ENCODE results near the gene ACOXL. TPM values are rescaled to one million over a fixed set of nuclear protein-coding genes. Genes with fewer than 3 reads are reported as not detected.

ACOXL gene
- total and polyA plus RNA-seq, 9 of the 15 experiments (the other 6 are each of a cell fraction or from before 2014, with no cell fraction given) = 0.31 to 0.56 TPM; not detected in 7

DNA sequence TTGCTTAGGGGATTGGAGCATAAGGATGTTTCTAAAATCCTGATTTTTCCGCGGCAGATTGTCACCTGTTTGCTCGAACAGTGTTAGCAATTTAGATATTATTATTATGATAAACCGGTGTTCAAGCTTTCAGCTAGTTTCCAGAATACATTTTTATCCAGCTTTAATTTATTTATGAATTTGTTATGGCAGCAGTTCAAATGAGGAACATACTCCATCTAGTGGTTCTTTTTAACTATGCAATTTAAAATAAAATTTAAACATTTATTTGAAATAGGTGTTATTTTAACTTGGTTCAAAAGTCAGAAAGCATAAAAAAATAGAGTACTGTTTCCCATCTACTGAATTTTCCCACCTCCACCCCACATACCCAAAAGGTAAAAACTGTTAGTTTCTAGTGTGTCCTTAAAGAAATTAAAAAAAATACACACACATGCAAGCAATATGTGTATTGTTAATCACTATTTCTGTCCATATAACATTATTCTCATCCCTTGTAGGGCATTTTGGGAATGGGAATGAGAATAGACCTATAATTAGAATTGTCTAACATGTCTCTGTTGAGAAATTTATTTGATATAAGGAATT, 23.2 kb downstream of the ACOXL start:
- DNase-seq (ENCODE audit: extremely low read depth in 1 of 4, low spot score in 3 of 4) (peak in 1 of 4 experiments; percentile 37), ATAC-seq (no peak), FAIRE-seq (no peak)
- 0% methylated on average over 4 of the region's 4 CpGs for WGBS (ENCODE audit: insufficient coverage, low coverage, missing lambda C conversion rate)
- Histone ChIP-seq H3K4me2 (ENCODE audit: insufficient read depth, low read length) (no peak overlapping the region), H3K79me2 (ENCODE audit: control insufficient read depth, insufficient read depth, low read length) (no peaks in the 10 kb centered on the region), H3K9me1 (ENCODE audit: control insufficient read depth, insufficient read depth, low read length) (no peaks in the 10 kb centered on the region), H3K4me3 (no peak overlapping the region), H3K4me1 (replicated peaks in 1 of 2; ENCODE audit: control insufficient read depth in 2 of 2, insufficient read depth in 2 of 2, low read length in 2 of 2) (no peaks in the 10 kb centered on the region; a peak in 1 of 5 replicates), H3K9me3 (replicated peaks; ENCODE audit: control insufficient read depth, insufficient read depth, low read depth, low read length) (peaks cover 4% of the 10 kb centered on the region; the same call in 1 of the 2 replicates), H4K20me1 (replicated peaks; ENCODE audit: control insufficient read depth, insufficient read depth, low read length) (no peaks in the 10 kb centered on the region), H3K27ac (ENCODE audit: extremely low read depth, low read depth, low read length) (no peak overlapping the region), H2AFZ (ENCODE audit: low read depth, low read length) (0 out of 2 replicates have a peak overlapping the region, but pooled peaks have one; percentile 61), H3K27me3 (ENCODE audit: control insufficient read depth in 2 of 2, insufficient read depth in 2 of 2, low read length in 2 of 2) (peaks cover 0 to 2% of the 10 kb centered on the region in 2 experiments; a peak in 2 of 5 replicates), H3K36me3 (ENCODE audit: control insufficient read depth, insufficient read depth, low read length) (no peaks in the 10 kb centered on the region), H3K9ac (ENCODE audit: insufficient read depth in 1 of 2, low read depth in 2 of 2, low read length in 2 of 2) (no peak overlapping the region)
- CTCF ChIA-PET (ENCODE audit: low intra/inter-chr PET ratio) = interaction anchor here (1.1 kb wide), 1 partner anchor 98 kb away, joined by 3 read pairs; no protein-coding TSS in a partner anchor
- BruUV-seq (replicated peaks) = no TSS peak
- POLR2A ChIA-PET = interaction anchor here (0.8 kb wide), 2 partner anchors 76 to 78 kb away, joined by 4 read pairs; partner anchors contain the start of gene BUB1
- in situ Hi-C loops (cut with MboI) = loop anchor here (25.0 kb wide), 1 partner anchor 968 kb away; the partner anchor contains the start of gene RGPD5
- intact Hi-C loops (cut with micrococcal nuclease) = loop anchor here (5.0 kb wide), 1 partner anchor 78 kb away; the partner anchor contains the start of gene BUB1
- TF ChIP-seq, protein P1, sequence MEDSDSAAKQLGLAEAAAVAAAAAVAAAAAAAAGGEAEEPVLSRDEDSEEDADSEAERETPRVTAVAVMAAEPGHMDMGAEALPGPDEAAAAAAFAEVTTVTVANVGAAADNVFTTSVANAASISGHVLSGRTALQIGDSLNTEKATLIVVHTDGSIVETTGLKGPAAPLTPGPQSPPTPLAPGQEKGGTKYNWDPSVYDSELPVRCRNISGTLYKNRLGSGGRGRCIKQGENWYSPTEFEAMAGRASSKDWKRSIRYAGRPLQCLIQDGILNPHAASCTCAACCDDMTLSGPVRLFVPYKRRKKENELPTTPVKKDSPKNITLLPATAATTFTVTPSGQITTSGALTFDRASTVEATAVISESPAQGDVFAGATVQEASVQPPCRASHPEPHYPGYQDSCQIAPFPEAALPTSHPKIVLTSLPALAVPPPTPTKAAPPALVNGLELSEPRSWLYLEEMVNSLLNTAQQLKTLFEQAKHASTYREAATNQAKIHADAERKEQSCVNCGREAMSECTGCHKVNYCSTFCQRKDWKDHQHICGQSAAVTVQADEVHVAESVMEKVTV (CRISPR knock-in tag; IDR thresholded peaks at IDR 0.05) = peak; percentile 68
- TF ChIP-seq ARID3A (IDR thresholded peaks at IDR 0.05; ENCODE audit: borderline replicate concordance, low read depth, low read length) (peak; percentile 85; the same call in 1 of the 2 replicates), RAD21 (CRISPR knock-in tag; conservative IDR thresholded peaks at IDR 0.05 in 1 of 2, IDR thresholded peaks at IDR 0.05 in 1 of 2) (peak; percentile 74 to 86), ZNF583 (CRISPR knock-in tag; IDR thresholded peaks at IDR 0.05) (no peak), CTCF (IDR thresholded peaks at IDR 0.05 in 2 of 3, conservative IDR thresholded peaks at IDR 0.05 in 1 of 3; ENCODE audit: insufficient read depth in 2 of 3, low read depth in 1 of 3, low read length in 3 of 3) (peak in 2 of 3 experiments; percentile 40 to 74; a peak in 4 of 6 replicates), PPARD (CRISPR knock-in tag; IDR thresholded peaks at IDR 0.05) (no peak), HCFC1 (IDR thresholded peaks at IDR 0.05; ENCODE audit: low read depth, low read length) (no peak)

Data from K562 (cell line).